HG02840 (cell line): ENCODE measurements around the gene BPIFB2.

Experiments used
- ATAC-seq: cut with Tn5 transposase; IDR thresholded peaks from one replicate; pipeline ENCODE4 v1.9.1; 2021; ENCODE audit warnings: mild to moderate bottlenecking, moderate library complexity, moderate number of reproducible peaks; ENCODE audit not compliant: unreplicated experiment, low FRiP score

The BPIFB2 gene

DNA sequence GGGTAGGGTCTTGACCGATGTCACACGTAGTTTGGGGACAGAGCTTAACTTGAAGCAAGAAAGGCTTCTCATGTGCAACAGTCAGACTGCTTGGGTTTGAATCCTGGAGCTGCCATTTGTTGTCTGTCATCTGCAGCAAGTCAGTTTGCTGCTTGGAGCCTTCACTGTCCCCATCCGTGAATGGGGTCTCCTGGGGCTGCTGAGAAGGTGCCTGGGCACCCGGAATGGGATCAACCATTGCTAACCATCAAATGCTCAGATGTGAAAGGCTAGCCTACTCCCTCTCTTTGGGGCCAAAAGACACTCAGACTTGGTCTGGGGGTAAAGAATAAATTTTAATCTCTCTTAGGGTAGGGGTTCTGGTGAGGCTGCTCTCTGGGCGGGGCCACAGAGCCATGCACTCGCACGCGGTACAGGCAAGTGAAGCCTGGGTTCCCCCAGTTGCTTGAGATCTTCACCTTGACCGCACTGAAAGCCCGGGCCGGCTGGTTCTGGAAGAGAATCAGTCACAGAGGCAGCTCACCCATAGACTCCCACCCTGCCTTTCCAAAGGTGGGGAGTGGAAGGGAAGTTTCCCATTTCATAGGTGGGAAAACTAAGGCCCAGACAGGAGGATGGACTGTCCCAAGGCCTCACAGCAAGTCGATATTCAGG, 23.9 kb upstream of the BPIFB2 start:
- no peak for ATAC-seq

DNA sequence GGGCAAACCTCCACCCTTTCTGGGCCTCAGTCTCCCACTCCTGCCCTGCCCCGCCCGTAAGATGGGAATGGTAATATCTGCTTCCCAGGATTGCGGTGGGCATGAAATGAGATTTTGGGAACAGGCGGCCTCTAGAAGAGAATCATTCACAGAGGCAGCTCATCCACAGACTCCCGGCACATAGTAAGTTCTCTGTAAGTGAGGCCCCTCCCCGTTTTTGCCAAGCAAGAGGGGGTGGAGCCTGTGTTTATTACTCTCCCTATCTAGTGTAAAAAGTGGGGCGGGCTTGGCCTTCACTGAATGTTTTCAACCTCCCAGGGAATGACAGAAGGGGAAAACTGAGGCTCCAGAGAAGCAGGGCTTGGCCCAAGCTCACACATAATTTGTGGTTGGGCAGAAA, 23.3 kb upstream of the BPIFB2 start:
- ATAC-seq: no peak

DNA sequence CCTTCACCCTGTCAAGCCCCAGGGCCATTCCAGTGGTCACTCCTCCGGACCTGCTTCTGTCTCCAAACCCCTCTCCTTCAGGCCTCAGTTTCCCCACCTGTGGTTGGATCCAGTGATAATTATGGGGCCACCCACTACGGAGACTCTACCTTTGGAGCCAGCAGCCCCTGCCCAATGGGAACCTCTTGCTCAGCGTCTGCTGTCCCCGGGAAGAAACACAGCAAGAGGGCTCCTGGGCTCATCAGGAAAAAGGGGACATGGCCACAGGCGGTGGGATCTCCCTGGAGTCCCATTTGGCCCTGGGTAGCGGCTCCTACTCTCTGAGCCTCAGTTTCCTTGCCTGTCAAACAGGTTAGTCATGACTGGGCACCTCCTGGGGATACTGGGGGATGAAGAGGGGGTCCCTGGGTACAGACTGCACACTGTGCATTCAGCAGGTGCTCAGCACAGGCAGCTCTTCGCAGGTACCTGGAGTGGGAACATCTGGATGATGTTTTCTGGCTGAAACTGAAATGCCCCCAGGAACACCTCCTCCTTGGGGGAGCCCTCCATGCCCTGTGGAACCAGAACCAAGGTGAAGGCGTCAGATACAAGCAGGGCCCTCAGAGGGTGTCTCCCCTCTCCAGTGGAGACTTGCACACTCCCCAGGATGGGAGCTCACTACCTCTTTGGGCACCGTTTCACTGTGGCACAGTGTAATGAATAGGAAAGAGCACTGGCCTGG, 22.7 kb upstream of the BPIFB2 start:
- no peak for ATAC-seq

DNA sequence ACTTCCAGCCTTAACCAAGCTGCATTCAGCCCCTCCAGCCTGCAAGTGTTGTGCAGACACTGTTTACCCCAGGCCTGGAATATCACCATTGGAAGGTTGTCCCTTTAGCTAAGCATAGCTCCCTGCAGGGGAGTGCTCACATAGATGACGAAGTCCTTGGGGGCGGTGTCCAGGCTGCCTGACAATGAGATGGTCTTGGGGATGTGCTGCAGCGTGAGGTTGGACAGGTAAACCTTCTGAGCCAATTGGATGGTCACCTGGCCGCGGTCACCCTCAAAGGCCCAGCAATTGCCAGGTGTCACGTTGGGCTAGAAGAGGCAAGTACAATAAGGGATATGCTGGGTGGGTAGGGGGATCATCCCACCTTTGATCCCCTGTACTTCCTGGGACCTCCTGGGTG, 21.9 kb upstream of the BPIFB2 start:
- ATAC-seq: no peak

DNA sequence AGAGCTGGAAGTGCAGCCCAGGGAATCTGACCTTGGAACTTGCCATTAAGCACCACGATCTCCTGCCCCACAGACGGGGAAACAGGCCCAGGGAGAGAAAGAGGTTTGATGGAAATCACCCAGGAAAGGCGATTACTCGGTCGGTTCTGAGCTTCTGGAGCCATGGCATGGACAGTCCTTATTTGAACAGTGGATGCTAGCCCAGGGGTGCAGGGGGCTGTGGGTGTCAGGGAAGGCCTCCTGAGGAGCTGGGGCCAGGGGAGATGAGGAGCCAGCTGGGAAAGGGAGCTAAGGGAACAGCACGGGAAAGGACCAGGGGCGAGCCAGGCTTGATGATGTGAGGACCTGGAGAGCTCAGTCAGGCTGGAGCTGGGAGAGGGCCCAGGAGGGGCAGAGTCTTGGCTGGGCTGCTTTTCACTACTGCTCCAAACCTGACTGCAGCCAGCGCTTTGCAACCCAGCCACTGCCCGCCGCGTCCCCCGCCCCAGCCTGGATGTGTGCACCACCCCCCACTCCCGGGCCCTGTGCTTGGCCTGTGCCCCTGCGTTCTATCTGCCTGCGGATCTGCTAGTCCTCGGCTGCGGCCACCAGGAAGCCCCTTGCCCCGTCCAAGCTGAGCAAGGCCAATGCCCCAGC, 21.1 kb upstream of the BPIFB2 start:
- no peak for ATAC-seq

DNA sequence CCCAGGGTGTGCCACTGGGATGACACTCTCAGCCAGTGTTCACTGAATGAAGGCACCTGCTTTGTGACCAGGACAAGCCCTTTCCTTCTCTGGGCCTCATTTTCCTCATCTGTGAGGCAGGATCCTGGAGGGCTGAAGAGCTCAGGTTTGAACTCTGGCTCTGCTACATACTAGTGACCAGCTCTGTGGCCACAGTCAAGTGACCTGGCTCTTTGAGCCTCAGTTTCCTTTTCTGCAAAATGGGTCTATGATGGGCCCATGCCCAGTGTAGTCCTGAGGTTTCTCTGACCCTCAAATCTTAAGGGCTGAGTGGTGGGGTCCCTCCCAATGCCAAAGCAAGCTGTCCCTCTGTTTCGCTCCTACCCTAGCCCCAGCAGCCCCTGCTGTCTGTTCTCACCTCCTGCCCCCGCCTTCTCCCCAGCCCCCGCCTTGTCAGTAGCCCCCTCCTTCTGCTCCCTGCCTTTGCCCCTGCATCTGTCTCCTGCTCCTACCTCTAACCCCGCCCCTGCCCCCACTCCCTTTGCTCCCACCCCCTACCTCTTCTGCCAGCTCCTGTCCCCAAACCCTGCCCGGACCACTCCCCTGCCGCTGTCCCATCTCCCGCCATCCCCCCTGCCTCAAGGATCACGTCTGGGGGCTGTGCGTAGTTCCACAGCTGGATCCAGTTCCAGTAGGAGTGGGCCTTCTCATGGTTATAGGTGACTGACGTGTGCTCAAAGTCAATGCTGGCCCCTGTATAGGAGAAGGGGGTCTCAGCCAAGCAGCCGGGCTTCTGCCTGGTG, 20.3 kb upstream of the BPIFB2 start:
- ATAC-seq: no peak

DNA sequence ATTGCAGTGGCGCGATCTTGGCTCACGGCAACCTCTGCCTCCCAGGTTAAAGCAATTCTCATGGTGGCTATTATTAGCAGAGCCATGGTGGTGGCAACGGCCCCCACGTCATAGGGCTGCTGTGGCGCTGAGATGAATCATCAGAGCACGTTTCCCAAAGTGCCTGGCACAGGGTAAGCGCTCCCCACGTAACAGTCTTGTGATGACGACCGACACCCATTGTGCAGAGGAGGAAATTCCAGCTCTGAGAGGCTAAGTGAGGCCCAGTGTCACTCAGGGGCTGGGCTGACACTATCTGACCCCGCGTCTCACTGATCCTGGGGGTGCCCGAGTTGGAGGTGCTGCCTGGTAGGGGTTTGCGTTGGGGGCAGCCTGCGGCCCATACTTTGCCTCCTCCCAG, 19.5 kb upstream of the BPIFB2 start:
- ATAC-seq: no peak

DNA sequence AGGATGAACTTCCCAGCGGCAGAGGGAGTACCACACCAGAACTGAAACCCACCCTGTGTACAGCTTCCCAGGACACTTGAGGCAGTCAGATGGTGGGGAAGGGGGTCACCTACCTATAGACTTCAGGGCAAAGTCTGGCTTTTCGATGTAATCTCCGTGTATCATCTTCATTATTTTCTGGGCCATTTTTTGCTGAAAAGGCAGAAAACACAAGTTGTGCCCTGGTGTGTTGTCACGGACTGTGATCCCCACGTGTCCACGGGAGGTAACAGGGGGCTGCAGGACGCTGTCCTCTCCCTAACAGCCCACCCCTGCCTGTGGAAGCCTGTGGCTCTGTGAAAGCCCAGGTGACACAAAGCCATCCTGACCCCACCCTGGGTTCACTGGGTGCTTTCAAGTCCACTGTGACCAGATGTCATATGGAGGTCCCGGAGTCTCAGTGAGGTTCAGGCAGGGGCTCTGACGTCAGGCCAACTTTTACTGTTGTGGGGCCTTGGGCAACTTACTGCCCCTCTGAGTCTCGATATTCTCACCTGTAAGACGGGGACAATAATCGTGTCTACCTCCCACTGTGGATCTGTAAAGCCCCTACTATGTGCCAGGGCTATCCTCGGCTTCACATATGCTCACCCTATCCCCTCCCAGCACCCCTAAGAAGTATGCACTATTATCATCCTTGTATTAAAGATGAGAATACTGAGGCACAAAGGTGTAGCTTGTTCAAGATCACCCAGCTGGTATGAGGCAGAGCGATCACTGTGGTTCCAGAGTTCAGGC, 17.8 kb upstream of the BPIFB2 start:
- ATAC-seq: no peak

DNA sequence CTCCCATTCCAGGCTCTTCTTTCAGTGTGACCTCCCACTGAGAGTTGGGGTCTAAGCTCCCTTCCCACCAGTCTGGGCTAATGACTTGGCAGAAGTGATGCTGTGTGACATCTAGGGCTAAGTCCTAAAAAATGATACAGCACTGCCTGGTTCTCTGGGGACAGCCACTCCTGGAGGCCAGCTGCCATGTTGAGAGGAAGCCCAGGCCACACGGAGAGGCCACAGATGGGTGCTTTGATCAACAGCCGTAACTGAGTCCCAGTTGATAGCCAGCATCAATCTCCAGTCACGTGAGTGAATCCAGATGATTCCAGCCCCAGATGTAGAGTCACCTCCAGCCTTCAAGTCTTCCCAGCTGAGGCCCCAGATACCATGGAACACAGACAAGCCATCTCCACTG, 17.1 kb upstream of the BPIFB2 start:
- no peak for ATAC-seq

DNA sequence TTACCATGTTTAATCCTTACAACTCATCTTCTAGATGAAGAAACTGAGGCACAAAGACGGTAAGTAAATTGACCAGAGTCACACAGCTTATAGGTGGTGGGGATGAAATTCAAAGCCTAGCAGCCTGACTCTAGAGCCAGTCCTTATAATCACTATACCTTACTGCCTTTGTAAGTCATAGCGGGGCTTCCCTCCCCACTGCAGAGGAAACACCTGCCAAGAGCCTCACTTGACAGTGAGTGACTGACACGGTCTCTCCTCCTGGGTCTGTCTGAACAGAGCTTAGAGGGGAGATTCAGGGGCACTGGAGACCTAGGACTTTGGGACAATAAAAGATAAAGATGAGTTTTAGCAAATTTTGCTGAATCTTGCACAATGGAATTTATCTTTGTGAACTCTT, 16.1 kb upstream of the BPIFB2 start:
- no peak for ATAC-seq

DNA sequence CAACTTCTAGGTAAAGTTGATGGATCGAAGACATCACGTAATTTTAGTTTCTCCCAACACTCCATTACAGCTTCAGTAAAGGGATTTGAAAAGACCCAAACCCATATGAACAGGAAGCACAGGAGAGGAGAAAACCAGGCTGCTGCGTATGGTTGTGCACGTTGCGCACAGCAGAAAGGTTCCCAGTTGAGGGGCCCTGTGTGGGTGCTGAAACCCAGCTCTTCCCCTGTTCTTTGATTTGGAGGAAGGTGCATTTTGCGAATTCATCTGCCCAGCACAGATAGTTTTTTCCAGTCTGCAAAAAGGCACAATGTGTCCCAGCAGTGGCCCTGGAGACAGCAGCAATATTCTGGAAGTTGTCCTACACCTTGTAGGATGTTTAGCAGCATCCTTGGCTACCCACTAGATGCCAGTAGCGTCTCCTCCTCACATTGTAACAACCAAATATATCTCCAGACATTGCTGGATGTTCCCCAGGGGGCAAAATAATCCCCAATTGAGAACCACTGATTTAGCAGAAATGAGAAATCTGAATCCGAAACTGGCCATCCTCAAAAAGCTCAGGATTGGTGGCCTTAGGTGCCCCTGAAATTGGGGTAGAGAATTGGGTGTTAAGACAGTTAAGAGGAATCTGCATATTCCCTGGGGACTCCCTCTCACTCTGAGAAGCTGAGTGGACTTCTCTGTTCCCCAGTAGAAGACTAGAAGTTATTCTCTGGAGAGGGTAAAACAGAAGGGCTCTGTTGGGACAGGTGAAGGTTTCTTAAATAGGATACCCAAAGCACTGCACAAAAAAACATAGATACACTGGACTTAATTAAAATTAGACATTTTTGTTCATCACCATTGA, 15.5 kb upstream of the BPIFB2 start:
- no peak for ATAC-seq

DNA sequence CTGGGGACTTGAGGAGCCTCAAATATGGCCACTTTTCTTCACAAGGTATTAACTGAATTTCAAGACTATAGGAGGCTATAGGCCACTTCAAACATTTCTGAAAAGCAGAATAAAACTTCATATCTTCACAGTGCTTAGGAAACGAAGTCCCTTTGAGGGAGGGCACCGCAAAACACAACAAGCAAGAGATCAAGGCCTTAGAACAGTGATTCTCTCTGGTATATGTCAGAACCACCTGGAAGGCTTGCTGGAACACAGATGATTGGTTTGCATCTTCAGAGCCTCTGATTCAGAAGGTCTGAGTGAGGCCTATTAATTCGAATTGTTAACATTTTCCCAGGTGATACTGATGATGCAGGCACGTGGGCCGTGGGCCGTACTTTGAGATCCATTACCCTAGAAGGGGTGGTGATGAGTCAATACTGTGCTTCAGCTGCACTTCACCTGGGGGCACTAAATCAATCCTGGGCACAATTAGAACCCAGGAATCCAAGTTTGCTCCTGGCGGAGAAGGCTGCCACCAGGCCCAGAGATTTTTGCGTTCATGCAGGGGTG, 13.9 kb upstream of the BPIFB2 start:
- no peak for ATAC-seq

DNA sequence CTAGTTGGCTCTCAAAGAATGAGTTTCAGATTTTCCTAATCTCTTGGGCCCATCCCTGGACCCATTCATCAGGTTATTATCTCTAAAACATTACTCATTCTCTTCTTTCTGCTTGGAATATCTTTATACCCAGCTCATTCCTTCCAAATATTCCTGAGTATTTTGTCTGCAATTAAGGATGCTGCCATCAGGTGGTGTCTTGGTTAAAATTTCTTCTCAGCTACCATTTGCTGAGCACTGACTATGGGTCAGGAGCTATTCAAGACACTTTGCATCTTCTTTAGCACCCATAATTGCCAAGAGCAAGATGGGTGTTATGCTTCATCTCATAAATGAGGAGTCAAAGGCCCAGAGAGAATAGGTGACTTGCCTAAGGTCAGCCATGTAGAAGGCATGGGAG, 11.7 kb upstream of the BPIFB2 start:
- ATAC-seq: no peak

DNA sequence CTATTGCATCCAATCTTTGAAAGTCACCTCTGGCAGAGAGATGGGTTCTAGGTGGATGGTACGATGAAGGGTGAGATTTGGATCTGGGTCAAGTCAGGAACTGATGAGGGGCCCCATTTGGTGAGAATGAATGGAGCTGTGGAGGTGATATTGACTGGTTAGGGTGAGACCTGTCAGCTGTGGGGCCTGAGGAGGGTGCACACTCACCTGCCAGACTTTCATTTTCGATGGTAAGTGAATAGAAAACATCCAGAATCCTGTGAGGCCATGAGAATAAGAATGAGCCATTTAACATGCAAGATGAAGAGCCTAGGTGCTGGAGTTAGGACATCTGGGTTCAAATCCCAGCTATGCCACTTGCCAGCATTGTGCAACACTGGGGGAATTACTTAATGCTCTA, 10.1 kb upstream of the BPIFB2 start:
- ATAC-seq: no peak

DNA sequence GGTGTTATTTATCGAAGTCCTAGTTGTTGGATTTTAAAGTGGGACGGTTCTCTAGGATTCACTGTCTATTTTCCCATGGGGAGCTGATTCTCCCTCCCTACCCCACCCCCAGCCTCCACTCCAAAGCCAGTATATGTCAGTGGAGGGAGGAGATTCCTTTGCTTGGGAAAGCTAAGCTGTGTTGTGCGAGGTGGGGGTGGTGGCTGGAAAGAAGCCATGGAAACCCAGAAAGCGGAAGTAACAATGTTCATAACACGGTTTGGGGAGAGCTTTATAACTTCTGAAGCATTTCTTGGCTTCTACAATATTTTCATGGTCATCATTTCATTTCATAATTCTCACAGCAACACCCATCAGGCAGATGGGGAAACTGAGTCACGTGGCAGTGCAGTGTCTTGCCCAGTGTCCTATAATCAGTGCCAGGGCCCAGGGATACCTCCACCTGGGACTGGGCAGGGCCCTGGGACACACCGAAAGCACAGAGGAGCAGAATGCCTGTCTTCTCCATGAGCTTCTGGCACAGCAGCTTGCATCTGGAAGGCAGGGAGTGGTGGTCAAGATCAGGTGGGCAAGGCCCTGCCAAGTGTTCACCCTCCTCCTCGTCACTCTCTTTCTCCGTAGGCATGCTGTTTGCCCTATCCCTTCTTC, 7.8 kb upstream of the BPIFB2 start:
- ATAC-seq: no peak

DNA sequence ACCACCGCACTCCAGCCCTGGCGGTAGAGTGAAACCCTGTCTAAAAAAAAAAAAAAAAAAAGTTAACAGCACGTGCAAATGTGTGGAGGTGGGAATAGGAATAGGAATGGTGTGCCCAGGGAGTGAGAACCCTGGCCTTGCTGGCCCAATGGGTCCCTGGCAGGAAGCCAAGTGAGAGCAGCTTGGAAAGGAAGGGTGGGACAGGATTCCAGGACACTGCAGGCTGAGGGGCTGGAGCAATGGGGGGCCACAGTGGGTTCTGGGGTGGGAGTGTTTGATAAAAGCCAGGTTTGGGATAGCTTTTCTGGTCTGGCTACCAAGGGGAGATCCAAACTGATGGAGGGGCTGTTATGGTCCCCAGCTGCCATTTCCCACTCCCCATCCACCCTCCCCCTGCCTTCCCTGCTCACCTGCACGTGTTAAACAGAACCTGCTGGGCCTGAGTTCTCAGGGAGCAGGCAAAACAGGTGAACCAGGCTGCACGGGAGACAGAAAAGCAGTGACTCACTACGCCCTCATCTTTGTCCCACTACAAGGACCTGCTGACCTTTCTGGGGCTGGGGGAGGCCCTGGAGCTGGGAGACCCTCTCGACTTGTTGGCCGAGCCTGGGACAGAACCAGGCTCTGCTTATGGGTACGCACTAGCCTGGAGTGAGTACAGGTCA, 6.6 kb upstream of the BPIFB2 start:
- ATAC-seq: no peak

DNA sequence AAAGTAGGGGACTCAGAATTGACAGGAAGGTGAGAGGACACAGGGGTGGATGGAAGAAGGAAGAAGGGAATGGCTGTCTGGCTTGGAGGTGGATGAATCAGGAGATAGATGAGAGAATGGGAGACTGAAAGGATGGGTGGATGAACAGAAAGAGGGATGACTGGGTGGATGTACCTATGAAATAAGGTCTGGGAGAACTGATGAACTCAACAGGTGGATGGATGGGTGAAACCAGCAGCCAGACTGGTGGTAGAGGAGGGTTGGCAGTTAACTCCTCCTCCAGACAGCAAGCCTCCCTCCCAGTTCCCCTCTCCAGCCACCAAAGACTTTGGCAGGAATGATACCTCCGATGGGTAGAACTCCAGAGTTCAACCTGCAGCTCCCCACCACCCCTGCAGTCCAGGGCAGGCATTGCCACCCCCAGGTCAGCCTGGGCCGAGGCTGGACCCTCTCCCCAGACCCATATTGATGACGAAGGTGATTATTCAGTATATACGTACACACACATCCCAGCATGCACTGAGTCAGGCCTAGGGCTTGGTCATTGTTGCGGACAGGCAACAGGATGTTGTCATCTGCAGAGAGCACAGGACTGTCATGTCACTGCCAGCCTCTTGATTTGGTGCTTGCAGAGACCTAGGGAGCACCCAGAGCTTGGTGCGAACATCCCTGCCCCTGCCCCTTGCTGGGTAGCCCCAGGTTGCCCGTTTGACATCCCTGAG, 5.3 kb upstream of the BPIFB2 start:
- ATAC-seq: no peak
